HCT116 (cell line): Measurements from ENCODE around the gene LYPD3. TPM values are rescaled to one million over a fixed set of nuclear protein-coding genes. Genes with fewer than 3 reads are reported as not detected.

Source experiments
- ATAC-seq: fragments of 200-7000 bp; cut with Tn5 transposase; 2 replicates; pipeline ENCODE4 v1.9.1; 2020; ENCODE audit warnings: mild to moderate bottlenecking, moderate library complexity
- BruUV-seq: library from RNA; stranded (reverse); fragments of 400-500 nt; replicated peaks from 2 replicates; lab custom pipeline; 2021; lab: Mats Ljungman, UMichigan
- CTCF ChIA-PET: fragments of 300-600 bp; sonication (Branson Sonifier 250); formaldehyde crosslinking; loops from one replicate; lab custom pipeline; 2021; ENCODE audit warnings: antibody characterized with exemption; lab: Charles Lee
- POLR2A ChIA-PET: fragments of 300-600, 350-600 bp; sonication (Branson Sonifier 250); formaldehyde crosslinking; loops from one replicate; lab custom pipeline; 2021; ENCODE audit warnings: antibody characterized with exemption; lab: Charles Lee
- RAD21 ChIA-PET, 2 experiments: fragments of 300-600 bp; sonication (Branson Sonifier 250); formaldehyde crosslinking; loops; one replicate each; lab custom pipeline; 2023; ENCODE audit warnings: low total read pairs in 2 of 2; ENCODE audit not compliant: uncharacterized antibody in 2 of 2, unreplicated experiment in 2 of 2, low non-redundant PET in 1 of 2; lab: Charles Lee
- DNase-seq: peaks from one replicate; pipeline ENCODE4 v3.0.0-alpha.2; 2010; ENCODE audit warnings: low read depth, low spot score
- H2AFZ ChIP-seq: fragments of 200-600 bp; shearing (Covaris generic), sonication (generic); 2 replicates; pipeline ENCODE4 v1.6.1; 2017; ENCODE audit warnings: low read depth, mixed run types, mixed read lengths, antibody characterized with exemption, low read length; ENCODE audit not compliant: poor library complexity, severe bottlenecking
- H3K27ac ChIP-seq: 2 replicates; pipeline ENCODE4 v1.5.1; 2012; ENCODE audit warnings: low read depth, low read length
- H3K27me3 ChIP-seq: fragments of 200-600 bp; sonication (generic); 2 replicates; pipeline ENCODE4 v1.6.1; 2016; ENCODE audit warnings: mixed run types, low read length, mixed read lengths; ENCODE audit not compliant: insufficient read depth
- H3K36me3 ChIP-seq, 2 experiments: fragments of 200-500 bp in 1 of 2; fragments of 200-600 bp in 1 of 2; sonication (Bioruptor generic) in 1 of 2; sonication (generic) in 1 of 2; 2 replicates each; pipeline versions ENCODE4 v1.5.1 to v1.6.1; 2014 to 2016; ENCODE audit warnings: low read length in 2 of 2, inconsistent platforms in 1 of 2, mixed read lengths in 1 of 2, mixed run types in 1 of 2; ENCODE audit not compliant: insufficient read depth in 2 of 2, control insufficient read depth in 1 of 2
- H3K4me1 ChIP-seq, 2 experiments: fragments of 200-600 bp in 1 of 2; sonication (generic) in 1 of 2; 2 replicates each; pipeline versions ENCODE4 v1.5.1 to v1.6.1; 2012 to 2017; ENCODE audit warnings: low read length in 2 of 2, inconsistent platforms in 1 of 2, mild to moderate bottlenecking in 1 of 2, mixed read lengths in 1 of 2, mixed run types in 1 of 2, moderate library complexity in 1 of 2; ENCODE audit not compliant: insufficient read depth in 2 of 2, control insufficient read depth in 1 of 2
- H3K4me2 ChIP-seq: fragments of 200-600 bp; sonication (generic); 2 replicates; pipeline ENCODE4 v1.6.1; 2017; ENCODE audit warnings: mixed run types, low read length, mixed read lengths
- H3K4me3 ChIP-seq, 2 experiments: fragments of 200-600 bp in 1 of 2; sonication (generic) in 1 of 2; replicated peaks in 1 of 2; 2 replicates each; pipeline ENCODE4 v1.5.1; 2011 to 2016; ENCODE audit warnings: low read length in 2 of 2, control low read depth in 1 of 2, low read depth in 1 of 2, mild to moderate bottlenecking in 1 of 2, mixed read lengths in 1 of 2, mixed run types in 1 of 2
- H3K79me2 ChIP-seq: fragments of 200-600 bp; sonication (generic); 2 replicates; pipeline ENCODE4 v1.6.1; 2017; ENCODE audit warnings: mild to moderate bottlenecking, mixed run types, low read length, moderate library complexity, mixed read lengths; ENCODE audit not compliant: insufficient read depth
- H3K9ac ChIP-seq: fragments of 200-600 bp; sonication (generic); 2 replicates; pipeline ENCODE4 v1.6.1; 2016; ENCODE audit warnings: low read length, mixed read lengths
- H3K9me2 ChIP-seq: fragments of 200-600 bp; sonication (generic), shearing (Covaris generic); 2 replicates; pipeline ENCODE4 v1.6.1; 2017; ENCODE audit warnings: mixed run types, mild to moderate bottlenecking, moderate library complexity; ENCODE audit not compliant: insufficient read depth
- H3K9me3 ChIP-seq, 2 experiments: fragments of 200-500 bp in 1 of 2; fragments of 200-600 bp in 1 of 2; sonication (Bioruptor generic) in 1 of 2; sonication (generic) in 1 of 2; 2 replicates each; pipeline ENCODE4 v1.6.1; 2014 to 2017; ENCODE audit warnings: low read length in 2 of 2, mixed read lengths in 2 of 2, inconsistent platforms in 1 of 2, low read depth in 1 of 2, mild to moderate bottlenecking in 1 of 2, mixed run types in 1 of 2, moderate library complexity in 1 of 2; ENCODE audit not compliant: control insufficient read depth in 1 of 2, insufficient read depth in 1 of 2
- H4K20me1 ChIP-seq: fragments of 200-600 bp; sonication (generic), shearing (Covaris generic); 2 replicates; pipeline ENCODE4 v1.6.1; 2017; ENCODE audit warnings: mixed run types, mild to moderate bottlenecking, moderate library complexity; ENCODE audit not compliant: insufficient read depth
- CBX3 ChIP-seq: IDR thresholded peaks from 2 replicates; pipeline ENCODE4 v1.6.1; 2012; ENCODE audit warnings: low read depth
- EGR1 ChIP-seq: IDR thresholded peaks from 2 replicates; pipeline ENCODE4 v1.6.1; 2012; ENCODE audit warnings: low read depth
- ELF1 ChIP-seq: IDR thresholded peaks from 2 replicates; pipeline ENCODE4 v1.6.1; 2012; ENCODE audit warnings: low read depth, borderline replicate concordance
- EZH2 ChIP-seq: fragments of 200-600 bp; sonication (generic); IDR thresholded peaks from 2 replicates; pipeline ENCODE4 v1.6.1; 2017; ENCODE audit warnings: antibody characterized with exemption, mixed run types
- POLR2AphosphoS5 ChIP-seq: IDR thresholded peaks from 2 replicates; pipeline ENCODE4 v1.6.1; 2011; ENCODE audit warnings: mild to moderate bottlenecking, low read depth, low read length, moderate library complexity
- intact Hi-C: fragments of 100-400 bp; cut with micrococcal nuclease; formaldehyde crosslinking; loops from 2 replicates; pipeline ENCODE4 v1.10.0; 2022
- total RNA-seq: library from RNA; stranded (reverse); gene quantifications from one replicate; pipeline ENCODE4 v1.2.1, GENCODE V29; 2021; ENCODE audit not compliant: unreplicated experiment
- TF ChIP-seq, protein P1 (sequence below): IDR thresholded peaks from 2 replicates; pipeline ENCODE4 v1.6.1; 2012

The LYPD3 gene
- total RNA-seq, 1 experiment from 2014 or later, result 3.6 TPM

GRCh38 chr19:43474986-43475705 lies 9.7 kb upstream of the LYPD3 start (continued):
- TF ChIP-seq, protein P1, sequence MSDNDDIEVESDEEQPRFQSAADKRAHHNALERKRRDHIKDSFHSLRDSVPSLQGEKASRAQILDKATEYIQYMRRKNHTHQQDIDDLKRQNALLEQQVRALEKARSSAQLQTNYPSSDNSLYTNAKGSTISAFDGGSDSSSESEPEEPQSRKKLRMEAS, result peak; percentile 92
- TF ChIP-seq EGR1, result peak; percentile 99
- TF ChIP-seq ELF1, result no peak

GRCh38 chr19:43474487-43474886 lies 9.1 kb upstream of the LYPD3 start:
- RAD21 ChIA-PET, result no interaction called here
- peak overlapping the region; percentile 92 for H3K4me2 ChIP-seq
- no peaks in the 10 kb centered on the region for H4K20me1 ChIP-seq
- CTCF ChIA-PET, result interaction anchor here (1.2 kb wide), 1 partner anchor 11 kb away, joined by 4 read pairs; no protein-coding TSS in a partner anchor
- H3K9me3 ChIP-seq, result no peaks in the 10 kb centered on the region
- H3K9ac ChIP-seq, result peak overlapping the region; percentile 62
- H3K9me2 ChIP-seq, result no peaks in the 10 kb centered on the region
- intact Hi-C loops, result no loop called here
- DNase-seq, result no peak
- TF ChIP-seq CBX3, result no peak
- no peak for TF ChIP-seq POLR2AphosphoS5
- H2AFZ ChIP-seq, result no peak overlapping the region
- POLR2A ChIA-PET, result interaction anchor here (1.0 to 1.4 kb wide), 3 partner anchors 8 to 11 kb away, joined by 3 to 5 read pairs (median 4); no protein-coding TSS in a partner anchor
- no peak for ATAC-seq
- H3K27ac ChIP-seq, result peak overlapping the region; percentile 56; the same call in 1 of the 2 replicates
- BruUV-seq, result no TSS peak
- peaks cover 11 to 25% of the 10 kb centered on the region in 2 experiments for H3K4me1 ChIP-seq
- H3K27me3 ChIP-seq, result no peaks in the 10 kb centered on the region
- H3K79me2 ChIP-seq, result no peaks in the 10 kb centered on the region
- H3K36me3 ChIP-seq, result no peaks in the 10 kb centered on the region
- H3K4me3 ChIP-seq, result peak overlapping the region; percentile 45 to 57

DNA sequence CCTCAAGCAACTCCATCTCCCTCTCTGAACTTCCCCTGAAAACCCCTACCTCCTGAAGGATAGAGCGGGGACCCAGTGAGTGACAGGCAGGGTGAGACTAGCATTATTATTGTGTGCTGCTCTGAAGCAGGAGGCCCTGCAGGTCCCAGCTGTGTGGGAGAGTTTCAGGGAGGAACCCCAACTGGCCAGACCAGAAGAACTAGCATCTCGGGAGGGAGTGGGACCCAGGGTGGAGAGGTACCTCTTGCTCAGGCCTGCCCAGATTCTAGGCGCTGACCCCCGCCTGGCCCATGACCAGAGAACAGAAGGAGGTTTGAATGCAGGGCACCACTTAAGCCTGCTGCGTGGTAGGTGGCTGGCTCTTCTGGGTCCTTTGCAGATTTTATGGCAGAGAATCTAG lies 5.7 kb upstream of the LYPD3 start:
- Histone ChIP-seq H3K9me3 (no peaks in the 10 kb centered on the region), H3K79me2 (no peaks in the 10 kb centered on the region), H4K20me1 (no peaks in the 10 kb centered on the region), H3K9me2 (no peaks in the 10 kb centered on the region), H3K27me3 (no peaks in the 10 kb centered on the region), H3K4me1 (peaks cover 12 to 47% of the 10 kb centered on the region in 2 experiments), H3K4me3 (no peak overlapping the region), H3K27ac (no peak overlapping the region), H3K36me3 (no peaks in the 10 kb centered on the region), H3K9ac (no peak overlapping the region), H2AFZ (no peak overlapping the region), H3K4me2 (no peak overlapping the region)
- intact Hi-C loops, result no loop called here
- ChIA-PET RAD21 (no interaction called here), CTCF (no interaction called here), POLR2A (no interaction called here)
- BruUV-seq, result no TSS peak
- DNase-seq (no peak), ATAC-seq (no peak)
- no peak for TF ChIP-seq EZH2
